HG03575 (cell line): ENCODE results near the gene ZBTB11.
"Not testable (repeated sequence)": the region's sequence is repeated elsewhere in the genome, so short reads cannot be mapped to it uniquely, and the experiment has no call there.

Source experiments
- ATAC-seq: cut with Tn5 transposase; IDR thresholded peaks from one replicate; pipeline ENCODE4 v1.9.1; 2021; ENCODE audit not compliant: unreplicated experiment, insufficient number of reproducible peaks, low FRiP score; ENCODE audit errors: extremely low read depth

Gene ZBTB11

GRCh38 chr3:101676765-101677435 lies at the start of gene ZBTB11:
ZBTB11 (minus strand) TSS chr3:101677132; CDS start chr3:101676914, 218 bp downstream.
- peak; percentile 83 for ATAC-seq

GRCh38 chr3:101725890-101726275 lies 49.0 kb upstream of the ZBTB11 start:
- ATAC-seq = no peak

- no peak for ATAC-seq
These were observed 48.4 kb upstream of the ZBTB11 start for GRCh38 chr3:101725194-101725889.

DNA sequence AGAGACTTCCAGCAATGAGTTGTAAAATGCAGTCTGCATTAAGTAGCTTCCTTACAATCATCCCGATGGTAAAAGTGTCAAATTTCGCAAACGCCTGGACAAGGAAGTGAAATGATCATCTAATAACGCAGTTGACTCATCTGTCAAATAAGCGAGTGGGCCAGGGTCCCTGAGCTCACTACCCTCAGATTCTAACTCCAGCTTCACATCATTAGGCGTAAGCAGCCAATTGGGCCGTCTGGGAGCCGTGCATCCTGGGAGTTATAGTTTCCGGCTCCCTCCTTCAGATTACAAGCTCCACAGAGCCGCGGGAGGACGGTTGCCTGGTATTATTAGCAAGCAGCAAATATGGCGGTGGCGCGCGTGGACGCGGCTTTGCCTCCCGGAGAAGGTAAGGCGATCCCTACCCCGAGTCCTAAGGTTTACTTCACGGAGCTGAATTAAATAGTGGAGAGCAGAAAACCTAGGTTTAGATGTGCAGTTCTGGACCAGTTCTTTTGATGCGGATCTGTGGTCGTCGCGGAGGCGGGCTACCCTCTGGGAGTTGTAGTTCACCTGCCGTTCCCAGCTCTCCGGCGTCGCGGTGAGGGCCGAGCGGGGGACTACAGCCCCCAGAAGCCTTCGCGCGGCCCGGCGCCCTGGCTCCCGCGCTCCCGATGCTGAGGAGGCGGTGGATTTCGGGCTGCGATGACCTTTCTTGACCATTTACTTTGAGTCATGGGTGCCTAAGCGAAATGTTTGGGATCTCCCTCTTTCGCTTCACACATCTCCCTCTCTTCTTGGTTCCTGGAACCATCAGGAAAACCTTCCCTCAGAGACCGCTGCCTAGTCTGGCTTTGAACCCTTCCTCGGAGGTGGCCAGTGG lies 47.6 kb upstream of the ZBTB11 start, which contains the start of gene CEP97:
CEP97 (plus strand) TSS at position 286 of the 865 bp plus-strand sequence; CDS start at position 349, 63 bp downstream.
- peak; percentile 58 for ATAC-seq

DNA sequence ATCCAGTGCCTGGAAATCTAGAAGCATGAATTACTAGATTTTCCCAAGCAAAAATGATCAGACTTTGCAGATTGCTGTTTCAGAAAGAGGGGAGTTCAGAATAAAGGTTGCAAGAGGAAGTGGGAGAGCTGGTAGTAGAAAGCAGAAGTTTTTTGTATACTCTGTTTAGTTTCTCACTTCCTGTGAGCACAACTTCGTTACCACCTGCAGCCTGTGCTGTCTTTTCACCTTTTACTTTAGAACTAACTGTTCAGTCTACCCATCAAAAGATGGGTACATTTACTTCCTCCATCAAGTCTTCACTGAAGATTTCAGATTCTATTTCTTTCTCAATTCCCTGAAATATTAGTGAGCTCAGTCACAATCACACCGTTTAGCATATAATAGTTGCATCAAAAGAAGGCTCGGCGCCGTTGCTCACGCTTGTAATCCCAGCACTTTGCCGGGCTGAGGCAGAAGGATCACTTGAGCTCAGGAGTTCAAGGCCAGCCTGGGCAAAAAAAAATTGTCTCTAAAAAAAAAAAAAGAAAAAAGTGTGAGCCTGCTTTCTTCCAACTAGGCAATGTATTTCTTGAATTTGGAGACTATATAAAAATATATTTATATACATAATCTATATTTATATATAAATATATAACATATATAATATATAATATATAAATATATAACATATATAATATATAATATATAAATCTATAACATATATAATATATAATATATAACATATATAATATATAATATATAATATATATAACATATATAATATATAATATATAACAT lies 45.7 kb upstream of the ZBTB11 start:
- peak; percentile 61 for ATAC-seq

GRCh38 chr3:101720851-101721840 lies 44.2 kb upstream of the ZBTB11 start:
- ATAC-seq = no peak

DNA sequence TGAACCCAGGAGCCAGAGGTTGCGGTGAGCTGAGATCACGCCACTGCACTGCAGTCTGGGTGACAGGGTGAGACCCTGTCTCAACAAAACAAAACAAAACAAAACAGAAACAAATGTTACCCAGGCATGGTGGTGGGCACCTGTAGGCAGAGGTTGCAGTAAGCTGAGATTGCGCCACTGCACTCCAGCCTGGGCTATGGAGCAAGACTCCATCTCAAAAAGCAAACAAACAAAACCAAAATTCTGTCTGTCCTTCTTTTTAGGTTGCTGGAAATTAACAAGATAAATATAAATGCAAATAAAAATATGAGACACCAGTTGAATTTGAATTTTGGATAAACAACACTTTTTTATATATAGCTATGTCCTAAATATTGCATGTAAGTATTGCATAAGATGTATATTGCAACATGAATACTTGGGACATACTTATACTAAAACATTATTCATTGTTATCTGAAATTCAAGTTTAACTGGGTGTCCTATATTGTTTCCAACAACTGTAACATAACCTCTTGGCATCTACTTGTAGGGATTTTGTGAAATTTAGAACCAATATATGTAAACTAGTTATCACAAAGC lies 42.8 kb upstream of the ZBTB11 start:
- no peak for ATAC-seq

DNA sequence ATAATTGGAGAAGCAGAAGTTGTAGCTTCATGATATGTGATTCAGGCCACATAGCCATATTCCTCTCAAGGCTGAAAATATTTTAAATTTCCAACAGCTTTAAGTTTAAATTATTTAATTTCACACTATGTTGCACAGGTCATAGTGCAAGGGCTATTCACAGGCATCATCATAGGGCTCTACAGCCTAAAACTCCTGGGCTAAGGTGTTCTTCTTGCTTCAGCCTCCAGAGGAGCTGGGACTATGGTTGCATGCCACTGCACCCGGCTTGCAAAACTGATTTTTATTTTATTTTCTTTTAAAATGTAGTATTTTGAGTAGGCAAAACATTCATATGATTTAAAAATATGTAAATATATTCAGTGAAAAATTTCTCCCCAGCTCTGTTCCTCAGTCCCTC lies 41.5 kb upstream of the ZBTB11 start:
- no peak for ATAC-seq

DNA sequence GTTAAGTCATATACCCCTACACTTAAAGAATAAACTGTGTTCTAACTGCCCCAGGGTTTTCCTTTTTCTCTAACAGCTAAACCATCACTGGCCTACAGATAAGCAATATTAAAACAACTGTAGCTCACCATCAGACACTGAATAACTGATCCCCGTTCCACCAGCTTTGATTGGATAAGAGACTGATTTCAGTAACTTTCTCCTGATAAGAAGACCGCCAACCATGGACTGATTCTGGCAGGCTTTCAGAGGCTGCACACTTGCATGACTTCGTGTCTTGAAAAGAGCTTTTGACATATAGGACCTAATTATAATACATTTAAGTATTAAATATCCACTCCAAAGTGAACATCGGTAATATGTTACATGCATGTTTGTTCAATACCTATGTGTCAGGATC lies 32.2 kb upstream of the ZBTB11 start:
- ATAC-seq = no peak

GRCh38 chr3:101704639-101705038 lies 27.7 kb upstream of the ZBTB11 start:
- ATAC-seq = not testable (repeated sequence)

DNA sequence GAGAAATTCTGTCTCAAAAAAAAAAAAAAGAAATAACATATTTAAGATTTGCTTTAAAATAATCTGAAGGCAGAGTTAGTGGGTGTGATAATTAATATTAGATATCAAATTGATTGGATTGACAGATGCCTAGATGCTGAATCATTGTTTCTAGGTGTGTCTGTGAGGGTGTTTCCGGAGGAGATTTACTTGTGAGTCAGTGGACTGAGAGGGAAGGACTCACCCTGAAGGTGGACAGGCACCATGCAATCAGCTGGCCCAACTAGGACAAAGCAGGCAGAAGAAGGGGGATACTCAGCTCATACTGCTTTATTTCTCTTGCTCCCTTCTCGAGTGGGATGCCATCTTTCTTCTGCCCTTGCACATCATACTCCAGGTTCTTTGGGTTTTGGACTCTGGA lies 26.2 kb upstream of the ZBTB11 start:
- no peak for ATAC-seq

- ATAC-seq = no peak
These were observed 25.8 kb upstream of the ZBTB11 start for GRCh38 chr3:101702726-101703125.

DNA sequence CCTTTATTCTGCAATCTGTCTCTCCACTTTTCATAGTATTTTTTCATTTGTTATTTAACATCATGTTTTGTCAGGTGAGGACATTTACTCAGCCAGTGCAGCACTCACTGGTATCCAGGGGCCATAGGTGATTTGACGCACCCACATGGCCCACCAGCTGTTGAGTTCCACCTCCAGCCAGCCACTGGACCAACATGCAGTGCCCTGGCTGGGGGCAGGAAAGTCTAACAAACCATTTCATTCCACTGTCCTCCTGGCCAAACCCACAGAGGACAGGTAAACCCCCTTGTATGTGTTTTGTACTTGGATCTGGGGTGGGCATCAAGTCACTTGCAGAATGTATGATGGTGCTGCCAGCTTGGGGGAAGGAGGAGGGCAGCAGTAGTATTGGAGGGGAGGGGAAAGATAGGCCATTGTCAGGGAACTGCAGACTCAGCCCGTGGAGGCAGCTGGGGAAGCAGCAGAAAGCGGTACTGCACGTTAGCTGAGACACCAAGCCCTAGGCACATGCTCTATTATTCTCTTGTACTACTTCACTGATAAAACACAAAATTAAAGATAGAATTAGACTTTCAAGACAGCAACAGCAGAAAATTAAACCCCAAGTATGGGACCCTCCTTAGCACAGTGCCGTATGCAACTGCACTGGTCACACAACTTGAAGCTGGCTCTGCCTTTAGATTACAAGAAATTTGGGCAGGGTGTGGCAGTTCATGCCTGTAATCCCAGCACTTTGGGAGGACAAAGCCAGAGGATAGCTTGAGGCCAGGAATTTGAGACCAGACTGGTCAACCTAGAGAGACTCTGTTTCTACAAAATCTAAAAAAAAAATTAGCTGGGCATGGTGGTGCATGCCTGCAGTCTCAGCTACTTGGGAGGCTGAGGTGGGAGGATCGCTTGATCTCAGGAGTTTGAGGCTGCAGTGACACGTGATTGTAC lies 25.0 kb upstream of the ZBTB11 start:
- ATAC-seq = no peak

GRCh38 chr3:101695779-101696372 lies 18.9 kb upstream of the ZBTB11 start:
- no peak for ATAC-seq

DNA sequence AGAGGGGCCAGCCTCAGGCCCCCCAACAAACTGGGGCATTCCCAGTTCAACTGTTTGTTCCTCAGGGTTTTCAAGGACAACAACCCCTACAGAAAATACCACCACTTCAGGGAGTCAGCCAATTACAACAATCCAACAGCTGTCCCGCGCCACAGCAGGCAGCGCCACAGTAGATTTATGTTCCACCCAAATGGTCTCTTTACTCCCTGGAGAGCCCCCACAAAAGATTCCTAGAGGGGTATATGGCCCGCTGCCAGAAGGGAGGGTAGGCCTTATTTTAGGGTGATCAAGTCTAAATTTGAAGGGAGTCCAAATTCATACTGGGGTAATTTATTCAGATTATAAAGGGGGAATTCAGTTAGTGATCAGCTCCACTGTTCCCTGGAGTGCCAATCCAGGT lies 17.9 kb upstream of the ZBTB11 start:
- ATAC-seq = not testable (repeated sequence)

- not testable (repeated sequence) for ATAC-seq
These were observed 16.6 kb upstream of the ZBTB11 start for GRCh38 chr3:101693540-101693939.
